CD4-positive, alpha-beta T cell treated with Interleukin-1 beta for 1 hour (primary cell): Measurements from ENCODE around the gene PLEKHN1.
A peak's percentile ranks its signal among the peaks of the same experiment; 100 is the strongest.
"Not testable (repeated sequence)": the region's sequence is repeated elsewhere in the genome, so short reads cannot be mapped to it uniquely, and the experiment has no call there.

Experiments
- DNase-seq, 2 donors: peaks; one replicate each; pipeline ENCODE4 v3.0.0-alpha.2; 2020 to 2022

PLEKHN1 gene

DNA sequence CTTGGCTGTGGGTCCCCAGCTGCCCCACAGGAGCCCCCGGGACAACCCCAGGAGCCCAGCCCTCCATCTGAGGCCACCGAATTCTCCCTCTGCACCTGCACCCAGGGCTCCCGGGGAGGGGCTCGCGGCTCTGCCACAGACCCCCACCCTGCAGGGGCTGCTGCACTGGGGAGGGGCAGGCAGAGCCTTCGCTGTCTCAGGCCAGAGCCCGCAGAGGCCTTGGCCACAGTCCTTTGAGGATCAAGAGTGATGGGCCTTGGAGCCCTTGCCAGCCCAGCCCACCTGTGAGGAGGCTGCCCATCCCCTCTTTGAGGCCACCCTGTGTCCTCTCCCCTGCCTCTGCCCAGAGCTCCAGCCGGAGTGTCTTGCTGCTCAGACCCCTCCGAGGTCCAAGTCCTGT is 9.1 kb downstream of the PLEKHN1 start:
- no peak for DNase-seq

DNA sequence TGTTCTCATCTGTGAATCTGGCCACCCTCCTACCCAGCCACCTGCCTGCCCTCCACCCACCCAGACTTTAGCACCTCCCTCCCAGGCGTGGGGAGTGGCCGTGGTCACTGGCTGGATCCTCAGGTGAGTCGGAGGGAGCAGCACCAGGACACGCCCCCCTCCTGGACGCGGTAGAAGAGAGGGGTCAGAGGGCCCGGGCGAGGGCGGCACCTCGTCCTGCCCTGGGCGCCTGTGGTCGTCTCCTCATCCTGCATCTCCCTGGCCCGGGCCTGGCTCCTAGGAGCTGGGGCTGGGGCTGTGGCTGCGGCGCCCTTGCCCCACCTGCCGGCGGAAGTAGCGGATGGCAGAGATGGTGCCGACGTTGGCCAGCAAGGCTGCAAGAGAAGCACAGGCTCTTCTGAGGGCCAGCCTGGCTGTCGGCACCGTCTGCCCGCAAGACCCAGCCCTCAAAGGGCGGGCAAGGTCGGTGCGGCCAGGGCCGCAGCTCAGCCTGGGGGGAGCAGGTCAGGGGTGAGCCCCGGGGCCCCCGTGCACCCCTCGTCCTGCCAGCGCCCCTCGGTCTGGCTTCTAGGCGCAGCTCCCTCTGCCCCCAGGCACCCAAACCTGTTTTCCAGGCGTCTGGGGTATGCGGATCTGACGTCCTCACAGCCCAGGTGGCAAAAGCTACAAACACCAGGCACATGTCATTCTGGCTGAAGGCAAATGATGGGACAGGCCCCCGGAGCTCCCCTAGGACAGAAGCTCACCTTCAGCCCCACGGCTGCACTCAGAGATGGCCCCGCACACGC is 9.8 kb downstream of the PLEKHN1 start:
- DNase-seq, result peak; percentile 74 to 77

DNA sequence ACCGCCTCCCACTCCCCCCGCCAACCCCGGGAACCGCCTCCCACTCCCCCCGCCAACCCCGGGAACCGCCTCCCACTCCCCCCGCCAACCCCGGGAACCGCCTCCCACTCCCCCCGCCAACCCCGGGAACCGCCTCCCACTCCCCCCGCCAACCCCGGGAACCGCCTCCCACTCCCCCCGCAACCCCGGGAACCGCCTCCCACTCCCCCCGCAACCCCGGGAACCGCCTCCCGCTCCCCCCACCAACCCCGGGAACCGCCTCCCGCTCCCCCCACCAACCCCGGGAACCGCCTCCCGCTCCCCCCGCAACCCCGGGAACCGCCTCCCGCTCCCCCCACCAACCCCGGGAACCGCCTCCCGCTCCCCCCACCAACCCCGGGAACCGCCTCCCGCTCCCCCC is 10.5 kb downstream of the PLEKHN1 start:
- DNase-seq, result not testable (repeated sequence)

- no peak for DNase-seq
Observed at GRCh38 chr1:978069-978834, 12.0 kb downstream of the PLEKHN1 start.

DNA sequence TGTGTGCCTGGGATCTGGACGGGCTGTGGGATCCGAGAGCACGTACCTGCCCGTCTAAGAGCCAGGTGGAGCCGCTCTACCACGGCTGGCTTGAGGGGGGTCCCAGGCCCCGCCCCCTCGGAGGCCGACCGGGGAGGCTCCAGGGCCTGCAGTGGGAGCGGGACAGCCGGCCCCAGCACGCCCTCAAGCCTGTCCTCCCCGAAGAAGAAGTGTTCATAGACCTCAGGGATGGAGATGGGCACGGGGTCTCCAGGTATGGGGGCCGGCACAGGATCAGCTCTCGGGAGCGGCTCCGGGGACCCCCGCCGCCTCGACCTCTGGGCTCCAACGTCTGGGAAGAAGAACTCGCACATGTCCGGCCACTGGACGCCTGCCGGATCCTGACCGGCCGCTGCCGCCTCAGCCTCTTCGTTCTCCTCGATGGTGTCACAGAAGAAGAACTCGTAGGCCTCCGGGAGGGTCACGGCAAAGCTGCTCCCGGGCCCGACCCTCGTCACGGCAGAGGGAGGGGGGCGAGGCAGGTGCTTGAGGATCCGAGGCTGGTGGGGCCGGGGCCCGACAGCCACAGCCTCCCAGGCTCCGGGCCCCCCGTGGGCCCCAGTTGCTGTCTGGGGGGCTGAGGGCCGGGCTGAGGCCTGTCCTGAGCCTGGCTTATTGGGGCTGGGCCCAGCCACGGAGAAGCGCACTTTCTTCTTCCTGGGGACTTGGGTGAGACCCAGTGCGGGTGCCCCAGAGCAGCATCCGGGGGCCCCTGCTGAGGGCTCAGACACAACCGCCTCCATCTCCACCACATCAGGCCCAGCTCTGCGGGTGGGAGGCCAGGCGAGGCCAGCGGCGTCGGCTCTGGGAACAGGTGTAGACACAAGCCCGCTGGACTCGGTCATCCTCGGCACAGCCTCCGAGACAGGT is 12.8 kb downstream of the PLEKHN1 start:
- no peak for DNase-seq

DNA sequence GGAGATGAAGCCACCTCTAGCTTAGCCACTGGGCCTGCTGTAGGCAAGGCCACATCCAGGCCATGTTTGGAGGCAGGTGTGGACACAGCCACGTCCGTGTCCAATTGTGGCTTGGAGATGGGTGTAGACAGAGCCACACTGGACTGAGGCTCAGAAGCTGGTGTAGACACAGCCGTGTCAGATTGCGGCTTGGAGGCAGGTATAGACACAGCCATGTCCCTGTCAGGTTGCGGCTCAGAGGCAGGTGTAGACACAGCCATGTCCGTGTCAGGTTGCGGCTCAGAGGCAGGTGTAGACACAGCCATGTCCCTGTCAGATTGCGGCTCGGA is 13.4 kb downstream of the PLEKHN1 start:
- no peak for DNase-seq

DNA sequence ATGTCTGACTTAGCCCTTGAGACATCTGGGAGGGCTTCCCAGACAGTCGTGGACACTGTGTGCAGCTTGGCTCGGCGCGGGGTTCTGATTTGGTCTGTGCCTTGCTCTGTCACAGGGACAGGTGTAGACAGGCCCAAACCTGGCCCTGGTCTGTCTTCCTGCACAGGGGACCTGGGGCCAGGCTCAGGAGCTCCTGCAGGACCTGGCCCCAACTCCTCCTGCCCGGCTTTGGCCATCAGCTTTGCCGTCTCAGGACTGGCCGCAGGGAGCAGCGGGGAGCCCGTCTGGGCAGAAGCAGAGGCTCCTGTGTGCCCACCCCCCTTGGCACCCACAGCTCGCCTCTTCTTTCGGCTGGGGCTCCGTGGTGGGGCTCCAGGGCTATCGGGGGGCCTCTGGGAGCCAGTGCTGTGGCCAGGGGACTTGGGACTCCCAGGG is 13.9 kb downstream of the PLEKHN1 start:
- no peak for DNase-seq

GRCh38 chr1:980602-981395 is 14.5 kb downstream of the PLEKHN1 start:
- DNase-seq, result no peak

- DNase-seq, result no peak
Observed at GRCh38 chr1:981491-981954, 15.2 kb downstream of the PLEKHN1 start.

- no peak for DNase-seq
Observed at GRCh38 chr1:981955-982558, 15.8 kb downstream of the PLEKHN1 start, which contains the start of gene PERM1. TSS of gene PERM1 (minus strand) at chr1:982093. CDS start at chr1:981029, 1,064 bp downstream.

GRCh38 chr1:982765-983436 is 16.6 kb downstream of the PLEKHN1 start:
- no peak for DNase-seq

DNA sequence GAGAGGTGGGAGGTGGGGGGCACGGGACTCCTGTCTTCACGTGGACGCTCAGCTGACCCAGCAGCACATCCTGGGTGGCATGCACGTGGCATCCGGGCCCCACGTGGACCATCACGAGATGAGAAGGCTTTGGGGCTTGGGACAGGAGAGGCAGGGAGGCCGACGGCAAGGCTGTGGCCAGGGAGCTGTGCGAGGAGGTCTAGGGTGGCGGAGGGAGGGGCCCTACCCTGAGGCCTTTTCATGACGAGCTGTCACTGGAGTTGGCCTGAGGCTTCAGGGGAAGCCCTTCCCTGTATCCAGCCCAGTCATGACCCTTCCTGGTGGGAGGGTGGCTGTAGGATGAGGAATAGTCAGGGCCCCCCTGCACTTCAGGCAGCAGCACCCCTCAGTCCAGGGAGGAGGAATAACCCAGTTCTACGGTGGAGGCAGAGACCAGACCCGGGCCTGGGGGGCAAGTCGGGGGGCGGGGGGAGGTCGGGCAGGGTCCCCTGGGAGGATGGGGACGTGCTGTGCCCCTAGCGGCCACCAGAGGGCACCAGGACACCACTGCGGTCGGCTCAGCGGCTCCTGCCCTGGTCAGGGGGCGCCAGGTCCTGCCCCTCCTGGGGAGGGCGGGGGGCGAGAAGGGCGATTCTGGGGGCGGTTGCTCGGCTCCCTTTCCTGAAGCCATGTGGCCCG is 17.7 kb downstream of the PLEKHN1 start:
- peak; percentile 54 to 58 for DNase-seq

DNA sequence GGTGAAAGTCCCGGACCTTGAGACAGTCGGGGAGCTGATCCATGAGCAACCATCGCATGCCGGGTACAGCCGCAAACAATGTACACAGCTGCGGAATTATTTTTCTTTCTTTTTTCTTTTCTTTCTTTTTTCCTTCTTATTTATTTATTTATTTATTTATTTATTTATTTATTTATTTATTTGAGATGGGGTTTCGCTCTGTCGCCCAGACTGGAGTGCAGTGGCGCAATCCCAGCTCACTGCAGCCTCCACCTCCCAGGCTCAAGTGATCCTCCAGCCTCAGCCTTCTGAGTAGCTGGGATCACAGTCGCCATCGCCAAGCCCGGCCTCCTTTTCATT is 18.2 kb downstream of the PLEKHN1 start:
- DNase-seq, result no peak

- DNase-seq, result no peak
Observed at GRCh38 chr1:985126-985525, 18.8 kb downstream of the PLEKHN1 start.

- DNase-seq, result not testable (repeated sequence)
Observed at GRCh38 chr1:988061-988460, 21.8 kb downstream of the PLEKHN1 start.

DNA sequence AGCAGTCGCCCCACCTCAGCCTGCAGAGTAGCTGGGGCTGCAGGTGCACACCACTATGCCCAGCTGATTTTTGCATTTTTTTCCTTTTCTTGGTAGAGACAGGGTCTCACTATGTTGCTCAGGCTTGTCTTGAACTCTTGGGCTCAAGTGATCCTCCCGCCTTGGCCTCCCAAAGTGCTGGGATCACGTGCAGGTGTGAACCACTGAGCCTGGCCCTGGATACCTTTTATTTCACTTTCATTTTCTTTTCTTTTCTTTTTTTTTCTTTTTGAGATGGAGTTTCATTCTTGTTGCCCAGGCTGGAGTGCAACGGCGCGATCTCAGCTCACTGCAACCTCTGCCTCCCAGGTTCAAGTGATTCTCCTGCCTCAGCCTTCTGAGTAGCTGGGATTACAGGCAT is 25.0 kb downstream of the PLEKHN1 start:
- not testable (repeated sequence) for DNase-seq

- DNase-seq, result no peak
Observed at GRCh38 chr1:991895-992294, 25.6 kb downstream of the PLEKHN1 start.

GRCh38 chr1:992362-992761 is 26.1 kb downstream of the PLEKHN1 start:
- no peak for DNase-seq

- no peak for DNase-seq
Observed at GRCh38 chr1:993379-993995, 27.2 kb downstream of the PLEKHN1 start.

DNA sequence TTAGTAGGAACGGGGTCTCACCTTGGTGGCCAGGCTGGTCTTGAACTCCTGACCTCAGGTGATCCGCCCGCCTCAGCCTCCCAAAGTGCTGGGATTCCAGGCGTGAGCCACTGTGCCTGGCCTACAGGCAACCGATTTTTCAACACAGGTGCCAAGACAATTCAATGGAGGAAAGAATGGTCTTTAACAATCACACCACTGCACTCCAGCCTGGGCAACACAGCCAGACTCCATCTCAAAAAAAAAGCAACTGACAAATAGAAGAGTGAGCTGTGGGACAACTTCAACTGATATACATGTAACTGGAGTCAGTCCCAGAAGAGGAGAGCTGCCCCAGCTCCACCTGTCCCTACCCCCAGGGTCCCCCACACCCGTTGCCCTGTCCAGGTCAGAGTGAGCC is 28.3 kb downstream of the PLEKHN1 start:
- DNase-seq, result not testable (repeated sequence)
